B cell (primary cell): ENCODE measurements around the gene WDR86.

ENCODE experiments used
- EZH2 ChIP-seq: IDR thresholded peaks from 2 replicates; pipeline ENCODE4 v1.6.1; 2012; ENCODE audit warnings: borderline replicate concordance, low read depth, mild to moderate bottlenecking, moderate library complexity, low read length; ENCODE audit not compliant: insufficient read depth, poor library complexity, severe bottlenecking
- TF ChIP-seq, protein P1 (sequence below): fragments of 200-600 bp; IDR thresholded peaks from one replicate; pipeline ENCODE4 v1.8.0; 2022; ENCODE audit warnings: antibody characterized with exemption, mild to moderate bottlenecking

- TF ChIP-seq, protein P1, sequence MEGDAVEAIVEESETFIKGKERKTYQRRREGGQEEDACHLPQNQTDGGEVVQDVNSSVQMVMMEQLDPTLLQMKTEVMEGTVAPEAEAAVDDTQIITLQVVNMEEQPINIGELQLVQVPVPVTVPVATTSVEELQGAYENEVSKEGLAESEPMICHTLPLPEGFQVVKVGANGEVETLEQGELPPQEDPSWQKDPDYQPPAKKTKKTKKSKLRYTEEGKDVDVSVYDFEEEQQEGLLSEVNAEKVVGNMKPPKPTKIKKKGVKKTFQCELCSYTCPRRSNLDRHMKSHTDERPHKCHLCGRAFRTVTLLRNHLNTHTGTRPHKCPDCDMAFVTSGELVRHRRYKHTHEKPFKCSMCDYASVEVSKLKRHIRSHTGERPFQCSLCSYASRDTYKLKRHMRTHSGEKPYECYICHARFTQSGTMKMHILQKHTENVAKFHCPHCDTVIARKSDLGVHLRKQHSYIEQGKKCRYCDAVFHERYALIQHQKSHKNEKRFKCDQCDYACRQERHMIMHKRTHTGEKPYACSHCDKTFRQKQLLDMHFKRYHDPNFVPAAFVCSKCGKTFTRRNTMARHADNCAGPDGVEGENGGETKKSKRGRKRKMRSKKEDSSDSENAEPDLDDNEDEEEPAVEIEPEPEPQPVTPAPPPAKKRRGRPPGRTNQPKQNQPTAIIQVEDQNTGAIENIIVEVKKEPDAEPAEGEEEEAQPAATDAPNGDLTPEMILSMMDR = no peak
- TF ChIP-seq EZH2 = no peak
Observed at GRCh38 chr7:151343516-151343915, 66.3 kb downstream of the WDR86 start.
